Lower leg skin (tissue), 4 donors: Measurements from ENCODE around the gene ARHGAP10. TPM values are rescaled to one million over a fixed set of nuclear protein-coding genes. Genes with fewer than 3 reads are reported as not detected.

Experiments
- DNase-seq, 2 donors: peaks; one replicate each; pipeline ENCODE4 v3.0.0-alpha.2; 2019; ENCODE audit warnings: low spot score in 2 of 2
- H3K4me3 ChIP-seq: fragments of 200-600 bp; sonication (generic); 2 replicates; pipeline ENCODE4 v1.5.1; 2017; ENCODE audit warnings: mild to moderate bottlenecking, low read depth; ENCODE audit not compliant: poor library complexity, severe bottlenecking
- CTCF ChIP-seq, 3 donors: fragments of 450-650 bp; IDR thresholded peaks; one replicate each; pipeline ENCODE4 v1.5.1; 2016; ENCODE audit warnings: antibody characterized with exemption in 3 of 3, mild to moderate bottlenecking in 3 of 3, moderate library complexity in 2 of 3
- POLR2A ChIP-seq, 2 donors: fragments of 450-650 bp; IDR thresholded peaks; one replicate each; pipeline ENCODE4 v1.6.1; 2016 to 2017; ENCODE audit warnings: antibody characterized with exemption in 2 of 2, mild to moderate bottlenecking in 1 of 2, moderate library complexity in 1 of 2
- WGBS, 2 donors: methylation state at CpG; one replicate each; pipeline ENCODE4 v1.1.5; 2018; 5-methylcytosine and 5-hydroxymethylcytosine counted together
- intact Hi-C: fragments of 100-400 bp; cut with DNase I; formaldehyde crosslinking; loops from one replicate; pipeline ENCODE4 v1.15.0; 2023; ENCODE audit warnings: low total_unique reads
- total RNA-seq, 4 donors: library from RNA; depleted of rRNA; stranded (reverse); fragments of >200 nt; gene quantifications; one replicate each; pipeline ENCODE4 v1.1.0, GENCODE V29; 2016

The ARHGAP10 gene
- total RNA-seq, 4 donors from 2014 or later: 30.6 to 45.8 (median 37.9) TPM

GRCh38 chr4:147980586-147980985 lies 248.7 kb downstream of the ARHGAP10 start:
- H3K4me3 ChIP-seq: no peak overlapping the region
- no peak for DNase-seq
- intact Hi-C loops: no loop called here
- TF ChIP-seq CTCF (IDR thresholded peaks at IDR 0.05) (no peak), POLR2A (IDR thresholded peaks at IDR 0.05) (no peak)
- 56 to 58% methylated on average over 3 of the region's 3 CpGs for WGBS, 2 donors

- no peak for DNase-seq
- intact Hi-C loops: no loop called here
- 78 to 79% methylated on average over 1 of the region's 1 CpG for WGBS, 2 donors
These were observed 249.4 kb downstream of the ARHGAP10 start for GRCh38 chr4:147981305-147981704.

GRCh38 chr4:147984065-147984777 lies 252.3 kb downstream of the ARHGAP10 start:
- no peak for TF ChIP-seq POLR2A (IDR thresholded peaks at IDR 0.05)
- H3K4me3 ChIP-seq: no peak overlapping the region
- 77 to 88% methylated on average over 13 to 15 of the region's 15 CpGs for WGBS, 2 donors
- intact Hi-C loops: no loop called here
- no peak for DNase-seq

More at GRCh38 chr4:147981305-147981704, 249.4 kb downstream of the ARHGAP10 start:
- H3K4me3 ChIP-seq: no peak overlapping the region
- TF ChIP-seq CTCF (IDR thresholded peaks at IDR 0.05) (no peak), POLR2A (IDR thresholded peaks at IDR 0.05) (no peak)

GRCh38 chr4:147984778-147985138 lies 252.9 kb downstream of the ARHGAP10 start:
- intact Hi-C loops: no loop called here
- WGBS, 2 donors: 88 to 96% methylated on average over 2 of the region's 2 CpGs
- H3K4me3 ChIP-seq: no peak overlapping the region
- DNase-seq: no peak
- TF ChIP-seq CTCF (IDR thresholded peaks at IDR 0.05) (no peak), POLR2A (IDR thresholded peaks at IDR 0.05) (no peak)

- intact Hi-C loops: no loop called here
- DNase-seq: no peak
- WGBS, 2 donors: 88 to 95% methylated on average over 3 of the region's 3 CpGs
- H3K4me3 ChIP-seq: no peak overlapping the region
- TF ChIP-seq CTCF (IDR thresholded peaks at IDR 0.05): no peak
- no peak for TF ChIP-seq POLR2A (IDR thresholded peaks at IDR 0.05)
These were observed 253.5 kb downstream of the ARHGAP10 start for GRCh38 chr4:147985376-147985775.

- intact Hi-C loops: no loop called here
- whole genome bisulfite sequencing, 2 donors: 84% methylated on average over 4 of the region's 4 CpGs
- DNase-seq: no peak
- no peak overlapping the region for H3K4me3 ChIP-seq
- TF ChIP-seq POLR2A (IDR thresholded peaks at IDR 0.05): no peak
- TF ChIP-seq CTCF (IDR thresholded peaks at IDR 0.05): no peak
These were observed 255.4 kb downstream of the ARHGAP10 start for GRCh38 chr4:147987252-147987651.
